MM.1S (cell line): ENCODE measurements around the gene IGDCC3.

Experiments
- CTCF ChIP-seq: fragments of 300-600 bp; sonication (generic); IDR thresholded peaks from 2 replicates; pipeline ENCODE4 v1.5.1; 2016; ENCODE audit warnings: antibody characterized with exemption, low read length, mixed read lengths
- EZH2 ChIP-seq: fragments of 300-600 bp; sonication (generic); optimal IDR thresholded peaks from 2 replicates; pipeline ENCODE3; 2017; ENCODE audit warnings: low read depth, mild to moderate bottlenecking, antibody characterized with exemption, low read length, mixed read lengths

- no peak for TF ChIP-seq CTCF
- TF ChIP-seq EZH2 = no peak
These were observed 38.4 kb downstream of the IGDCC3 start for GRCh38 chr15:65339416-65339815.
